HG02970 (cell line): ENCODE results near the gene PARM1.

ENCODE experiments used
- ATAC-seq: cut with Tn5 transposase; IDR thresholded peaks from one replicate; pipeline ENCODE4 v1.9.1; 2021; ENCODE audit warnings: mild to moderate bottlenecking, moderate library complexity, moderate number of reproducible peaks; ENCODE audit not compliant: unreplicated experiment, low FRiP score

Gene PARM1

DNA sequence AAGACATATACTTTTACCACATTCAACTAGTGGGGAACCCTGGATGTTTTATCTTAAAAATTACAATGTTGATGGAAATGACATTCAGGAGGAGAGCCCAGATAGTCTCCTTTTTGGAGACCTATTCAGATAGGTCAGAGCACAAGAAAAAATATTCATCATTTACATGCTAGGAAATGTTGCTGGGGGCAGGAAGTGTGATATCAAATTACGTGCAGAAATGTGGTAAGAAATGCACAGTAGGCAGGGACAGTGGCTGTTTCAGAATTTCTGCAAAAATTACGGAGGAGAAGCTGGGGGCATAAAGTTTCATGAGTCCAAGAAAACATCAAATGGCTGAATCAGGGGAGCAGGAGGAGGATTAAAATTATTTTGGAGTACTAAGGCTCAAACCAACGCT, 8.2 kb downstream of the PARM1 start:
- ATAC-seq, result no peak

DNA sequence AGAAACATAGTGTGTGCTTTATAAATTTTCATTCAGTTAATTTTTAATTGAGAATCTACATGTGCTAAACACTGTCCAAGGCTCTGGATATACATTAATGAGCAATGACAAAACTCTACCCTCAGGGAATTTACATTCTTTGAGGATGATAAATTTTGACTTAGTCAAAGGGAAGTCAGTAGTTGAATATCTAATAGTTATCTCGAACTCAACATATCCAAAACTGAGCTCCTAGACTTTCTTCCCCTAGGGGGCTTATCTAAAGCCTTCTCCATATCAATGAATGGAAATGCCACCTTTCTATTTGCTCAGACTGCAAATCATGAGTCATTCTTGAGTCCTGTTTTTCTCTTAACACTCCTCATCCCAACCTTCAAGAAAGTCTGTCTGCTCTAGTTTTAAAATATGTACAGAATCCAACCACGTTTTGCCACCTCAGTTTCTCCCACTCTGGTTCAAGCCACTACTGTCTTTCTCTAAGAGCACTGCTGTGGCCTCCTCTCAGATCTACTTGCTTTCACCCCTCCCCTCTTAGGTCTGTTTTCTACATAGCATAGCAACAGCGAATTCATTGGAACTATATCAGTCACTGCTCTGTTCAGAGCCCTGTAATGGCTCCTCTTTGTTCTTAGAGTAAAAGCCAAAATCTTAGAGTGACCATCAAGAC, 9.5 kb downstream of the PARM1 start:
- no peak for ATAC-seq

DNA sequence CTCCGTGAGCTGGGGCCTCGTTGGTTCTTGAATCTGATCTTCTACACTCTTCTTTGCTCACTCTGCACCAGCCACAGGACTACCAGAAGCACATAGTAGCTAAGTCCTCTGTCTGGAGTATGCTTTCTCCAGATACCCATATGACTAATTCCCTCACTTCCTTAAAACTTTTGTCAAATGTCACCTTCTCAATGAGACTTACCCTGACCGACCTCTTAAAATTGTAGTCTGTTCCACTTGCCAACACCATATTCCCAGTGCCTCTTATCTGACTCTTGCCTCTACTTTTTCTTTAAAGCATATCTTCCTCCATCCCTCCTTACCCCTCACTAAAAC, 10.0 kb downstream of the PARM1 start:
- no peak for ATAC-seq

DNA sequence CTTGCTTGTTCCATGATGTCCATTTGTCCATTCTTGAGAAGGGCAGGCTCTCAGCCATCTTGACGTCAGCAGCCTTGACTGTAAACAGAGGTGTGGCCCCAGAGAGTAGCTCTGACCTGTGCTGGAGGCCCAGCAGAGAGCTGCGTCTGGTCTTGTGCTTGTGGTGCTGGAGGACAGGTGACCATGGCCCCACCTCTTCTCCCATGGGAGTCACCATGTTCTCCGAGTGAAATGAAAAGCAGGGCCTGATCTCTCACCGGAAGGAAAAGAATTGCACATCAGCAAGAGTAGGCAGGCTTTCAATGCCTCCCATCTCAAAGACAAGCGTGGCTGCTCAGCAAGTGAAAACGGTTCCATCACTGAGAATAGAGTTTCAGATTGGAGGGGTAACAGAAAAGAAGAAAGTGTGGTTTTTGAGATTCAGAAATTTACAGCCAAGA, 11.5 kb downstream of the PARM1 start:
- no peak for ATAC-seq

DNA sequence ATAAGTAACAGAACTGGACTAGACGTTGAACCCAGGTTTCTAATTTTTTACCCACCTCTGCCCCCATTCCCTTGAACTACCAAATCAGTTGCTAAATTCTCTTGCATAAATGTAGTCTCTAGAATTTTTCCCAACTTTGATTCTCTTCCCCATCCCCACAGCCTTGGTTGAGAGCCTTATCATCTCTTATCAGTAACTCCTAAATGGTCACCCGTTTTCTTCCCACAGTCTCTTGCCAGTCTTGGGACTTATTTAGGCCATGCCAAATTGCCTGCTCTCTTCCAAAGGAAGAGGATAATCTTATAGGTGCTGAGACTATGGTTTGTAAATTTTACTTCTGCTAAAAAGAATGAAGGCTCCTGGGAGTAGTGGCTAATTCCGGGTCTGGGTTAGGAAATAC, 13.3 kb downstream of the PARM1 start:
- no peak for ATAC-seq

DNA sequence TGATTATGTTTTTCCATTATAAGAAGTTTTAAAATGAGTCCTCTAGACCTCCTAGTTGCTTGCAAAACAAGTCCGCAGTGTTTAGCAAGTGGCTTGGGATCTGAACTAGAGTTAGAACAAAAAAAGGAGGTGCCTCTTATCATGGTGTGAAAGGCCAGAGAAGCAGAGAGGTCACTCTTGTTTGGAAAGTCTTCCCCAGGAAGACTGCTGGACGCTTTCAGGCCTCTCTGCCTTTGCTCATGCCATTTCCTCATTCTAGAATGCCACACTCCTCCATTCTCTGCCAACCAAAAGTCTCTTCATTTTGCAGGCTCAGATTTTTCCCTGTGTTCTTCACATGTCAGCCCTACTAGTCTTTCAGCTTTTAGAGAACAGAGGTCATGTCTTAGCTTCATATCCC, 14.9 kb downstream of the PARM1 start:
- ATAC-seq, result no peak

DNA sequence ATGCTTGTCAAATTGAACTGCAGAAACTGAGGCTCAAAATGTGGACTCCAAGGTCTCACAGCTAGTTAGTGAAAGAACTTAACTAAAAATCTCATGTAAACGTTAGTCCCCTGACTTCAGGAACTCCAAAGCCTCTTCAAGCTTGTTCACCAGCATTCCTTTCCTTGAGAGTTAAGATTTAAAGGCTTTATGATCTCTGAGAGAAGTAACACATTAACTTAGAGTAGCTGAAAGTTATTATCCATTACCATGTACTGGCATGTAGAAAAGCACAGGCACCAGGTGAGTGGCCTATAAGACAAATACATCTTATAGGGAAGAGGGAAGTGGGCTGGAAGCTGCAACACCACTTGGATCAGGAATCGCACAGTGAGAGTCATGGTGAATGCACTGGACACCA, 15.3 kb downstream of the PARM1 start:
- ATAC-seq, result no peak

DNA sequence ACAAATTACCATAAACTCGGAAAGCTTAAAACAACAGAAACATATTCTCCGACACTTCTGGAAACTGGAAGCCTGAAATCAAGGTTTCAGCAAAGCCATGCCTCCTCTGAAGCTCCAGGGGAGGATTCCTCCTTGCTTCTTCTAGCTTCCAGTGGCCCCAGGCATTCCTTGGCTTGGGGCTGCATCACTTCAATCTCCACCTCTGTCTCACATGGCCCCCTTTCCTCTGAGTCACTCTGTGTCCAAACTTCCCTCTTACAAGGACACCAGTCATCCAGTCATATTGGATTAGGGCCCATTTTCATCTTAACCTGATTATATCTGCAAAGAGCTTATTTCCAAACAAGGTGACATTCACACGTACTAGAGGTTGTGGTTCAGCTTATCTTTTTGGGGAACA, 17.3 kb downstream of the PARM1 start:
- no peak for ATAC-seq

DNA sequence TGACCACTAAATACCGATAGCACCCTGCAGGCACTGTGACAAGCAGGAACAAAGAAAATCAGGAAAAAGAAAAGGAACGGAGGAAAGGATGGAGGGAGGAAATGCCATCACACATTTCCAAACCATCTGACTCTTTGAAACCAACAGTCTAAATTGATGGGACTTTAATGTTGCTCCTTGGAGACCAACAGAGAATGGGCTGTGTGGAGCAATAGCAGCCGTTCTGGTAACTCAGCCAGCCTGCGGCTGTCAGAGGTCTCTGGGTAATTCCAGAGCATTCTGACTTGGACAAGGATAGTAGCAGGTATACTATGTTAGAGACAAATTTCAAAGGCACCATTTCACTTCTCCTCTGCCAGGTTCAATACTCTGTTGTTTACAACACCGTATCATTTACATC, 18.0 kb downstream of the PARM1 start:
- no peak for ATAC-seq

DNA sequence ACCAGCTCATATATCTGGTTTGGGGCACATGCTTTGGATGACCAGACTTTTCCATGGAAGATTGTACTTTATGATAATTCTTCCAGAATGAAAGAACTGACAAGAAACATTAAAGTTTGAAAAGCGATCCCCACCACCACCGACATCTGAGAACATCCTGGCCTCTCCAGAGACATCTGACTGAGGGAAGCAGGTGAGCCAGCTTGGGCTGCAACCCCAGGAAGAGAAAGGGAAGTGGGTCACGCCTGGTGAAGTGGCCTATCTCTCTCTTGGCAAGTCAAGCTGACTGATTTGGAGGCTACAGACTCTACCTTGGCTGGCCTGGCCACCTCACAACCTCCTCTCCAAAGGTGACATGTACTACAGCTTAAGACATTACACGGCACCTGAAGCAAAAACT, 20.7 kb downstream of the PARM1 start:
- no peak for ATAC-seq

DNA sequence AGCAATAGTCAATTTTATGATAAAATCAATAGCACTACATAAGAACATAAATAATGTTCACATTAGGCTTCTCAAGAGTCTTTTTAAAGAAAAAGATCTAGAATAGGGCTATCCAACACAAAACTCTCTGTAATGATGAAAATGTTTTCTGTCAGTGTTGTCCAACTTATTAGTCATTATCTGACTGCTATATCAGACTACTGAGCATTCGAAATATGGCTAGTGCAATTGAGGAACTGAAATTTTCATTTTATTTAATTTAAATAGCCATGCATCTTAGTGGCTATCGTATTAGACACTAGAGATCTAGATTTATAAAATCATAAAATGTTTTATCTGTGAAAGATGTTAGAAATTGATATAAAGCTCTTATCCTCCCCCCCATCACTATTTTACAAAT, 26.0 kb downstream of the PARM1 start:
- no peak for ATAC-seq

DNA sequence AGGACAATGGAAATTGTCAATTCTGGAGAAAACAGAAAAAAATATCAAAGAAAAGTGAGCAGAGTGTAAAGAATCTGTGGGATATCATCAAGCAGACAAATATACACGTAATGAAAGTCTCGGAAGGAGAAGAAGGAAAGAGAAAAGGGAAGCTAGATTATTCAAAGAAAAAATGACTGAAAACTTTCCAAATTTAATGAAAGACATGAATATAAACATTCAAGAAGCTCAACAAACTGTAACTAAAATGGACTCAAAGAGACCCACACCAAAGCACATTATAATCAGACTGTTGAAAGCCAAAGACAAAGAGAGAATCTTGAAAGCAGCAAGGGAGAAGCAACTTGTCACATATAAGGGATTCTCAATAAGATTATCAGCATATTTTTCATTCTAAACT, 28.3 kb downstream of the PARM1 start:
- no peak for ATAC-seq

DNA sequence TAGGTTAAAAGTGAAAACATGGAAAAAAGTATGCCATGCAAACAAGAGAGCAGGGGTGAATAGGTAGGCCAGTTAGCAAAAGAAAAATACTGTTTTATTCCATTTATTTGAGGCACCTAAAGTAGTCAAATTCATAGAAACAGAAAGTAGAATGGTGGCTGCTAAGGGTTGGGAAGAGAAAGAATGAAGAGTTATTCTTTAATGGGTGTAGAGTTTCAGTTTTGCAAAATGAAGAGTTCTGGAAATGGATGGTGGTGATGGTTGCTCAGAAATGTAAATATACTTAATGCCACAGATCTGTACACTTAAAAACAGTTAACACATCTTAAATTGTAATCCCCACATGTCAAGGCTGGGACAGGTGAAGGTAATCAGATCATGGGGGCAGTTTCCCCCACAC, 29.7 kb downstream of the PARM1 start:
- ATAC-seq, result no peak

DNA sequence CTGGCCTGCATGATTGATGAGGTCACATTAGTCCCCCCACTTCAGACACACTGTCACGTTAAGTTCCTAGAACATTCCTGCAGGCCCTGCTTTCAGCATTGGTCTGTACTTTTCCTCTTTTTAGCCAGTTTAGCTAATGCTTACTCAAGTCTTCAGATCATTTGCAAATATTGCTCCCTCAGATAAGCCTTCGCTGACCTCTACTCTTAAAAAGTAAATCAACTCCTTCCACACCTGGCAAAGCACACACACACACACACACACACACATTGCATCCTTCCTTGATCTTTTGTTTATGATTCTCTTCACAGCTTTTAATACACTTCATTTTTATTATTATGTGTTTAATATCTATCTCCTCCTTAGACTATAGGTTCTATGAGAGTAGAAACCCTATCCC, 31.4 kb downstream of the PARM1 start:
- no peak for ATAC-seq

DNA sequence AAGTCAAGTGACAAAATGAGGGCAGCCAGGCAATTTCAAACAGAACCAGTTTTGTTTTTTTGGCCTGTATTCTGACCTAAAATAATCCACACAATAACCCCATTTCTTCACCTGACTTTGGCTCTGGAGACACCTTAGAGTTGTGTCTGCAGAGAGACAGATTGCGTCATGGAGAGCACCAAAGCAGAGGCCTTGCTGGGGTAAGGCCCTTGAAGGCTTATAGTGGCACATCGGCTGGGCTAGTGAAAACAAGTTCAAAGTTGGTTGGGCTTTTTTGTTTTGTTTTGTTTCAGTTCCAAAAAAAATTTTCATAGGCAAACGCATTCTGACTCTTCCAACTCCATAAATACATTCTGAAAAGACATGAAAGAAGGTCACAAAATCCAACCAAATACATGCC, 34.4 kb downstream of the PARM1 start:
- ATAC-seq, result no peak

DNA sequence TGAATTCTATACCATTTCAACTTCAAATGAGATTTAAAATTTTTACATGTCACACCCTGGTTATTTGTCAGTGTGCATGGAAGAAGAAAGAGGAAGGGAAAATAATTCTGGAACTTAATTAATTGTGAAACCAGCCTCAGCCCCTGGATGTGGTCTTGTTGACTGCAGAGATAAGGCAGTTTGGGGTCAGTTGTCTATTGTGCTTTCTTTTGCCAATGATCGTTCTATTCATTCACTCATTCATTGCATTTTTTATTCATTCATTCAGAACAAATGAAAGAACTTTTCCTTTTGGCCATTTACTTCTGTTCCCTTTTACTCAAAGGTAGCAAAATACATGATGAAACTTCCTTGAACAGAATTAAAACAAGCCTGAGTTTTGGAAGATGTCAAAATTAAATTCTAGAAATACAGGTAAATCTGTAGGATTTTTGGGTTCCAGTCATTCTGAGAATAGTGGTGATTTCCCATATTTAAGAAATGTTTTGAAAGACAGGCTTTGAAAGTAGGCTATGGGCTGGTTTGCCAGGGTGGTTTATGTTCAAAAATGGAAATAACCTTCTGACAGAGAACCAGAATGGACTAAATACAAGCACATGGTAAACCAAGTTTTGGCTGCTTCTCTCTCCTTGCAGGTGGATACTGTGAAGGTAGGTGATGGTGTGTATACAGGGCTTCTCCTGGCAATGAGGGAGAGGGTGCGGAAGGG, 35.7 kb downstream of the PARM1 start:
- peak; percentile 37 for ATAC-seq

DNA sequence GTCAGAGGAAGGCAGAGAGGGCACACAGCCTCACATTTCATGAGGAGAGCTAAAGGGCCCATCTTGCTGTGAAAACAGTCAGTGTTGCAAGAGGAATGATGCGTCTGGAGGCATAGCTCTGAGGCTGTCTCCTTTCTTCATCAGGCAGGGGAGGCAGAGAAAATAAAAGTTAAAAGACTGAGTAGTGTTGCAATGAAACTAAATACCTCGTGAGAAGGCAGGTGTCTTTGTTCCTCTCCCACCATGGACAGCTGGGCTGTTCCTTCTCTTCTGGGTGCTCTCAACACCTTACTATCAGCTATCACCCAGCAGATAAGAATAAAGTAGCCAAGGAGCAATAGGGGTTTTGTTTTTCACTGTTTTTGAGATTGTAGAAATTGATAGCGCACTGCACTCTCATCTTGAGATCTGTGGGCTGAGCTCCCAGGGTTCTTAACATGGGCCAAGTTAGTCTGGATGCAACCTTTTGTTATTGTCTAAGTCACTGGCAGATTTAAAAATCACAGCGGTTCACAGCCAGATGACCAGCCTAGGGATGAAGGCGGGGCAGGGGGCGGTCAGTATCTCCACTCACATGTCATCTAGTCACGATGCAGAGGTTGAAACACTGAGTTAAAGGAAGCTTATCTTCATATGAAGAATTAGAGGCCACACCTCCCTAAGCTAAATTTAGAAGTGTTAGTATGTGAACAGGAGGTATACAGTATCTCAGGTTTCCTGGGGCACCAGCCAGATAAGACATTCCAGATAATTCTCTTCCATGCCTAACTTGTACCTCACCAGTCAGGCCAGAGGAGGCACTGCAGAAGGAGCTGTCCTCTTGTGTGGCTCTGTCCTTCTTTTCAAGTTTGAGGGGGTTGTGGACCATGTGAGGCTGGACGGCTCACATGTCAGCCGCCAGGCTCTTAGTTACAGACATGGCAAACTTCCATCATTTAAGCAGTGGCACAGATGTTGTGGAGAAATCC, 36.9 kb downstream of the PARM1 start:
- ATAC-seq, result no peak

DNA sequence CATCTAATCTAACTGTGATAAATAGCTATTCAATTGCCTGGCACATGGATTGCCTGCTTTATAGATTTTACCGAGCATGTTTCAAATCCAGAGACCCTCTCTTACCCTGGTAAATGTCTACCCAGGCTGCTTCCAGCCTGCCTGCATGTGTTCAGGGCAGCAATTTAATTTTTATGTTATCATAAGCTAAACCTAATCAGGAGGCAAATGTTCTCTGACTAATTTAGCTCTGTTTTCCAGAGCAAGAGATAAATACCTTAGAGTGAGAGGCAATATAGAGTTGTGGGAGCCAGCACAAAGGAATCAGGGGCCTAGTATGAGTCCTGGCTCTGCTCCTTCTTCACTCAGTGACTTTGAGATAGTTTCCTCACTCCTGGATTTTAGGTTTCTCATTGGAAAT, 37.7 kb downstream of the PARM1 start:
- no peak for ATAC-seq

DNA sequence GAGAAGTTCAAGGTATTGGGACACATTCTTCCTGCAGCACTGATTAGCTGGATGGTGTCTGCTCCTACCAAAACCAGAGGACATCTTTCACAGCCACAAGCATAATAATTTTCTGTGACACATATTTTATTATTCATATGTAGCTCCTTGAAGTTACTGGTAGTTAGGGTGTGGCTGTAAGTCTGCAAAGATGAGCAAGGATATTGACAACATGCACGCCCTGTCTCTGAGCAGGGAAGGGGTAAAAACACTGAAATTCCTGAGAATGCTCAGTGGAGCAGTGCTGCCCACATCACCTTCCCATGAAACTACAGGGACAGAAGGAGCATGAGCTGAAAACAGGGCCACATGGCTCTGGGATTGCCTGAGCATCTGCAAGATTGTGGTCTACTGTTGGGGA, 38.9 kb downstream of the PARM1 start:
- no peak for ATAC-seq

DNA sequence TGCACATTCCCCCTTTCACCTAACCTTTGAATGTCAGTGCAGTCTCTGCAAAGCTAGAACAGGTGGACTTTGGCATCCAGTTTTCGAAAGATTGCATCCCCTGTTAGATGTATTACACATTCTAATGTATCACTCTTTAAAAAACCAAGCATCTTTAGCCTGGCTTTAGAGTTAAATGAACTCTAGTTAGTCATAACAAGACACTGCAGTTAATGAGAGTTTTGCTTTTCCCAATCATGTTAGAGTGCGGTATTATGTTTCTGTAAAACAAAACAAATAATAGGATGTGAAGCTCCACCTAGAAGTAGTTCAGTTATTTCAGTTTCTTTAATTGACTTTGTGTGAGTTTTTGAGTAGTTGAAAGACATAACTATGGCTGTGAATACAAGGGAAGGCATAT, 42.2 kb downstream of the PARM1 start:
- ATAC-seq, result no peak
